GM12892 (cell line): ENCODE results near the gene CCDC88A. TPM values are rescaled to one million over a fixed set of nuclear protein-coding genes. Genes with fewer than 3 reads are reported as not detected.
A peak's percentile ranks its signal among the peaks of the same experiment; 100 is the strongest.
"Not testable (repeated sequence)": the region's sequence is repeated elsewhere in the genome, so short reads cannot be mapped to it uniquely, and the experiment has no call there.

Source experiments
- DNase-seq: peaks from one replicate; pipeline ENCODE4 v3.0.0; 2011; ENCODE audit not compliant: insufficient read length
- FAIRE-seq: peaks from 2 replicates; lab custom pipeline; 2011; peaks lifted over from hg19 to GRCh38; lab: Jason Lieb, UNC
- POLR2A ChIP-seq: IDR thresholded peaks from 2 replicates; pipeline ENCODE4 v1.6.1; 2011; ENCODE audit warnings: low read depth, low read length, control low read depth
- POLR2AphosphoS5 ChIP-seq: IDR thresholded peaks from 2 replicates; pipeline ENCODE4 v1.6.1; 2011; ENCODE audit warnings: low read depth, low read length, control low read depth
- TAF1 ChIP-seq: IDR thresholded peaks from 2 replicates; pipeline ENCODE4 v1.6.1; 2011; ENCODE audit warnings: low read depth, mild to moderate bottlenecking, control low read depth, low read length, borderline replicate concordance
- polyA plus RNA-seq: library from polyadenylated mRNA; unstranded; fragments of >200 nt; gene quantifications from one replicate; pipeline ENCODE4 v1.2.1, GENCODE V29; 2012; ENCODE audit warnings: missing spikeins, inconsistent platforms; ENCODE audit not compliant: missing spikeins

Gene CCDC88A
- polyA plus RNA-seq, result 37.0 TPM

DNA sequence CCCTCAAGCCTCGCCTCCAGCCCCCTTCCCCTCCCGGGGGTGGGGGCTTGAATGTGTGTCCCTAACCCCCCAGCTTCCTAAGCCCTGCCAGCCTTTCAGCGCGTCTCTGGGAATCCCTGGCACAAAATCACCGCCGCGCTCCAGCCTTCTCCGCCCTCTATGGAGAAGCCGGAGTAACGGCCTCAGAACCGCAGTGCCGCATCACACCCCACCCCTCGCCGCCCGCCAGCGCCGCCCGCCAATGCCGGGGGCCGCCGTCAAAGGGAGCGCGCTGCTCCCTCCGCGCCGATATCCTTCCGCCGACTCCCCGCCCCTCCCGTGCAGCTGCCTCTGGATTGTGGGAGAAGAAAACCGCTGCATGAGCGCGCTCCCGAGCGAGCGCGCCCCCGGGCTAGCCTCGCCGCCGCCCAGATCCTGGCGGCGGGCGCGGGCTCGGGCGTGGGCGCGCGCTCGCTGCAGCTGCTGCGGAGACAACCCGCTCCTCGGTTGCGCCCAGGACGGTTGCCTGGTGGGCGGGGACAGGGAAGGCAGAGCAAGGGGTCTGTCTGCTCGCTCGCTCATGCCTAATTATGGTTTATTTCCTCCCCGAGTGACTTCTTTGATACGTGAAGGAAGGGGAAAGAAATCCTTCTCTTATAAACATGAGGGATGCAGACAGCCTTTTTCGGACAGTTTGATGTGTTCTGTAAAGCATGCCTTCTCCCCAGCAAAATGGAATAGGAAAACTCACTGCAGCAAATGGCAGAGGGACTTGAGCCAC, at the start of gene CCDC88A:
CCDC88A (minus strand) TSS at position 178 of the 760 bp plus-strand sequence. CDS start 777 bp downstream, outside the sequence.
- TF ChIP-seq TAF1 (peak; percentile 74), POLR2A (peak; percentile 85), POLR2AphosphoS5 (peak; percentile 76)
- FAIRE-seq (peak; percentile 79), DNase-seq (peak; percentile 67)

DNA sequence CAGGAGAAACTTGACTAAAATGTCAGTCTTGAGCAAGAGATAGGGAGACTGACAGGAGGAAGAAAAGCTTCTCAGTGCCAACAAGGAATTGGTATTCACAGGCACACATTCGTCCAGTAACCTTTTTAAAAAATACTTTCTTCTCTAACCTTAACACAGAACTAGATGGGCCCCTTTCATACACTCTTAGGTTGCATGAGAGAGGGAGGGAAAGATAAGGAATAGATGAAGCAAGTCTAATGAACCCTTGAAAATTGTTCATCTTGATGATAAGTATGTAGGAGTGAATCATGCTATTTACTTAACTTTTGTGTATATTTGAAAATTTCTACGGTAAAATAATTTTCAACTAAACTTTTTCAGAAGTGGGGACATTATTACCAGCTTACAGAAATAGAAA, 42.0 kb upstream of the CCDC88A start:
- DNase-seq, result no peak
- TF ChIP-seq POLR2AphosphoS5 (no peak), POLR2A (no peak), TAF1 (no peak)
- no peak for FAIRE-seq

DNA sequence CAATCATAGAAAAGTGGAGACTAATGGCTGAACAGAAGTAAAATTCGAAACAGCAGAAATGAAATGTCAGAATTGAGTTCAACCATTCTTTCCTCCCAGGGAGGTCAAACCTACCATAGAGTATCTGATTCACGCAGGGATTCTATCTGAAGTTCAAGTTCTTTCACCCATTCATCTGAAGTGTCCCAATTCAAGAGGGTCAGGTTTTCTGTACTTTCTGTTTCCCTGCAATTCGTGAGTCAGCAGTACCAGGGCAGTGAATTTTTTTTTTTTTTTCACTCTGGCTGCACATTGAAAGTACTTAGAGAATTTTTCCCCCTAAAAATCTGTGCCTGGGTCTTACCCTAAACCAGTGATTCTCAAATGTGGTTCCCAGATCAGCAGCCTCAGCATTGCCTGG, 40.9 kb upstream of the CCDC88A start:
- TF ChIP-seq POLR2AphosphoS5, result no peak
- no peak for TF ChIP-seq POLR2A
- no peak for TF ChIP-seq TAF1
- no peak for DNase-seq
- FAIRE-seq, result no peak

DNA sequence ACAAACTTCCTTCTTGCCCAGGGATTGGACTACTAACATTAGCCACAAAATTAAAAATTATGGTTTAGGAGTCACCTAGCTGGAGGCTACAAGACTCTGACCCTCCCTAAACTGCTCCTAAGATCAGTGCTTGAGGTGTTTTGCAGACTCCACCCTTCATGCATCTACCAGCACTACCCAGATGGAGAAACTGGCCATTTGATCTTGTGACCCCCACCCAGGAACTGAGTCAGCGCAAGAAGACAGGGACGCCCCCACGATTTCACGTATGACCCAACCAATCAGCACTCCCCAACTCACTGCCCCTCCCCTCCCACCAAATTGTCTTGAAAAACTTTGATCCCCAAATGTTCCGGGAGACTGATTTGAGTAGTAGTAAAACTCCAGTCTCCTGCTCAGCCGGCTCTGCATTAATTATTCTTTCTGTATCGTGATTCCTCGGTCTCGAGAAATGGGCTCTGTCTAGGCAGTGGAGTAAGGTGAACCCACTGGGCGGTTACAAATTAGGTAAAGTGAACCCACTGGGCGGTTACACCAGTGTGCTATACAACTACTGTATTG, 40.1 kb upstream of the CCDC88A start:
- TF ChIP-seq TAF1, result no peak
- no peak for TF ChIP-seq POLR2A
- no peak for TF ChIP-seq POLR2AphosphoS5
- DNase-seq (no peak), FAIRE-seq (no peak)

DNA sequence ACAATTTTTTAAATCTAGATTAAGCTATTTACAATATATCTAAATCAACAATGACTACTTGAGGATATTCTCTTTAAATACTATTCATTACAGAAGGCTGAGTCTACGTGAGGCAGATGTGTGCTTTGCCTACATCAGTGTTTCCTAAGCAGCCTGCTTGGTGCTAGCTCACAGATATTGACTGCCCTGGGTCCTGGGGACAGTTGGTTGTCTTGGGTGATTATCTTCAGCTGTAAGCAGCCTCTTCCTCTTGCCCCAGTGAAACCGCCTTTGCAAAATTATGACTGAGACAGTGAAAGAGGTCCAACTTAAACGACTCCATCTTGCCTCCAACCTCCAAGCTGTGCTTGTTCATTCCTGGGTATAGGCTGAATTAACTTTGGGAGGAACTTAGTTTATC, 39.6 kb upstream of the CCDC88A start:
- DNase-seq (no peak), FAIRE-seq (no peak)
- TF ChIP-seq POLR2A (no peak), POLR2AphosphoS5 (no peak), TAF1 (no peak)

DNA sequence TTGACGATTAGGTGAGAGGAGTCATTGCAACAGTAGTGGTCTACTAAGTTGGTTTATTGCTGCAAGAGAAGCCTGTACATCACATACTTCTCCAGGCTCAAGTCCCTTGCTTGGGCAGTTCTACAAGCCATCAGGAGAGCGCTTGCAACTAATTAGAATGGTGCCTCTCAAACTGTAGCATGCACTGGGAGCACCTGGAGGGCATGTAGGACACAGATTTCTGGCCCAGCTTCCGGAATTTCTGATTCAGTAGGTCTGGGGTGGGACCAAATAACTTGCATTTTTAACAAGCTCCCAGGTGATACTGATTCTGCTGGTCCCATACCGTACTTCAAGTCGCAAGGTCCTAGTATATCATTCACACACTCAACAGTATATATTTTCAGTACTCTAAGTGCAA, 34.5 kb upstream of the CCDC88A start:
- no peak for DNase-seq
- TF ChIP-seq POLR2AphosphoS5 (no peak), POLR2A (no peak), TAF1 (no peak)
- no peak for FAIRE-seq

DNA sequence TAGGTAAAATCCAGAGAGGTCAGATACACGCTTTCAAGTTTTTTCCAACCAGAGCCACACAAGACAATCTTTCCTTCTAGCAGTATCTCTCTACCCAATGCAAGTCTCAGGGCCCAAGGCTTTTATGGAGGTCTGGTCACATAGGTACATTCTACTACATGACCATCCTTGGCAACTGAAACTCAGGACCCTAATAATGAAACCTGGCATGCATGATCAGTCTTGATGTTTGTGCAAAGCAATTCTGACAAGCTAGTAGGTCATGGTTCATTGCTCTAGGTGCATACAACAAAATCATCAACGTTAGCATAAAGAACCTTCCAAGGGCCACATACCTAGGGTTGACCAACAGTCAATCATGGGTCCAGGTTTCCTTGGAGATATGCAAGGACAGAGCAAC, 33.2 kb upstream of the CCDC88A start:
- DNase-seq (no peak), FAIRE-seq (no peak)
- TF ChIP-seq POLR2A, result no peak
- no peak for TF ChIP-seq TAF1
- no peak for TF ChIP-seq POLR2AphosphoS5

DNA sequence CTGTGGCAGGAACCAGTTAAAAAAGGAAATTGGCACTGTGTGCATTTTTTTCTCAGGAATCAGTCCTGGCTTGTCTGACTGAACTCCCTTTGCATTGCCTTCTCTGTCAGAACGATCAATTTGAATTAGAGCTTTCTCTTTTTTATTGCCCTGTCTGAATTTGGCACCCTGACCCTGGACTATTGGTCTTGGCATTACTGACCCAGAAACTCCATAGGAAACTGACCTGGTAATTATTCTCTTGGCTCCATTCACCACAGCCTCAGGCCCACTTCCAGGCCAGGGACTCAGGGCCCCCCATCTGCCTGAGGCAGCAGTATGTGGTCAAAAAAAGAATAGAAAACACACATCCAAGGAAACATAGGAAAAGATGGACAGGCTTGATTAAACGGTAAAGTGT, 32.0 kb upstream of the CCDC88A start:
- no peak for FAIRE-seq
- no peak for TF ChIP-seq TAF1
- no peak for TF ChIP-seq POLR2A
- no peak for TF ChIP-seq POLR2AphosphoS5

DNA sequence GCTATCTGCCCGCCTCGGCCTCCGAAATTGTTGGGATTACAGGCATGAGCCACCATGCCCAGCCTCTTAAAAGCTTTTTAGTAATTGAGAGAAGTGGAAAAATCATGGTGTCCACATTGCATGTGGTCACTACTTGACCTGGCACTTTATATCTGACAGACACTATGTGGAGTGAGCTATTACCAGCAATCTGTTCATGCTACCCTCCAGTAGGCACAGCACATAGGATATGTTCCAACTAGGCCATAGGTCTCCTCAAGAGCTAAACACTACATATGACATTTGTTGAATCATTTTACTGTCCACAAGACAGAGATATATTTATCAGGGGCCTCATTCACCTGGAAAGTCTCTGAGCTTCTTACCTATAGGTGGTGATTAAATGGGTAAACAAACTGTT, 30.4 kb upstream of the CCDC88A start:
- FAIRE-seq, DNase-seq: not testable (repeated sequence)

More for the DNA sequence above, 32.0 kb upstream of the CCDC88A start:
- DNase-seq, result no peak

DNA sequence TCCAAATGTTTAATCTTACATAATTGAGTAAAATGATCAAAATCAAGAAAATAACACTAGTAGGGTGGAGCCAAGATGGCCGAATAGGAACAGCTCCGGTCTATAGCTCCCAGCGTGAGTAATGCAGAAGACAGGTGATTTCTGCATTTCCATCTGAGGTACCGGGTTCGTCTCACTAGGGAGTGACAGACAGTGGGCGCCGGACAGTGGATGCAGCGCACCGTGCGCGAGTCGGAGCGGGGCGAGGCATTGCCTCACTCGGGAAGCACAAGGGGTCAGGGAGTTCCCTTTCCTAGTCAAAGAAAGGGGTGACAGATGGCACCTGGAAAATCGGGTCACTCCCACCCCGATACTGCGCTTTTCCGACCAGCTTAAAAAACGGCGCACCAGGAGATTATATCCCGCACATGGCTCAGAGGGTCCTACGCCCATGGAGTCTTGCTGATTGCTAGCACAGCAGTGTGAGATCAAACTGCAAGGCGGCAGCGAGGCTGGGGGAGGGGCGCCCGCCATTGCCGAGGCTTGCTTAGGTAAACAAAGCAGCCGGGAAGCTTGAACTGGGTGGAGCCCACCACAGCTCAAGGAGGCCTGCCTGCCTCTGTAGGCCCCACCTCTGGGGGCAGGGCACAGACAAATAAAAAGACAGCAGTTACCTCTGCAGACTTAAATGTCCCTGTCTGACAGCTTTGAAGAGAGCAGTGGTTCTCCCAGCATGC, 22.5 kb upstream of the CCDC88A start:
- DNase-seq, FAIRE-seq: not testable (repeated sequence)

DNA sequence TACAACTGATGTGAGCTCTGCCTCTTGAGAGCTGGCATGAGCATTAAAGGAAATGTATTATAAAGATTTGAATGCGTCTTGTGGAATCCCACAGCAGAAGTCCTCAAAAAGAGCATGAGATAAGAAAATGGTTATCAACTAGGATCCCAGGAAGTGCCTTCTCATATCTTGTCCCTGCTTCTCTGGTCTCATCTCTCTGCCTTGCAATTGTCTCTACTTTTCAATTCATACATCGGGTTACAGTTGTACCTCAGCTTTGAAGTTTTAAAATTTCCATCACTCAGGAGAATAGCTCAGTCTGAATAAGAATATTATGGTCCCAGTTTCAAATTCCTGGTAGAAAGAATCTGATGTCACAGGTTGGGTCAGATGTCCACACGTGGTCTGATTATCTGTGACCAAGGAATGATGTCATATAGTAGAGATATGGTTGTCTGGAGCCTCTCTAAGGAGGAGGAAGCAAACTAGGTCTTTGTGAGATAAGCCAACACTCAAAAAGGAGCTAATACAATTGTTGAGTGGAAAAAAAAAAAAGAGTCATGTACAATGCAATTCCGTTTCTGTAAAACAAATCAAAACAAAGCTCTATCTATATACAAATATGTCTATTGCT, 21.7 kb upstream of the CCDC88A start:
- TF ChIP-seq POLR2A, result no peak
- TF ChIP-seq POLR2AphosphoS5, result no peak
- no peak for TF ChIP-seq TAF1
- DNase-seq (no peak), FAIRE-seq (no peak)
